Effector memory CD4-positive, alpha-beta T cell (primary cell): ENCODE results near the gene ATP5PD.

ENCODE experiments used
- DNase-seq, 3 donors: peaks; one replicate each; pipeline ENCODE4 v3.0.0-alpha.2; 2020
- H3K27ac ChIP-seq: 2 replicates; pipeline ENCODE4 v1.7.0; 2013; ENCODE audit warnings: mild to moderate bottlenecking, low read length, moderate library complexity; ENCODE audit not compliant: insufficient read depth, poor library complexity, severe bottlenecking
- H3K27me3 ChIP-seq: replicated peaks from 2 replicates; pipeline ENCODE4 v1.7.0; 2013; ENCODE audit warnings: mild to moderate bottlenecking, low read length; ENCODE audit not compliant: insufficient read depth, control insufficient read depth, poor library complexity, severe bottlenecking
- H3K36me3 ChIP-seq: 2 replicates; pipeline ENCODE4 v1.7.0; 2013; ENCODE audit warnings: mild to moderate bottlenecking, low read length, moderate library complexity; ENCODE audit not compliant: control insufficient read depth, insufficient read depth
- H3K4me1 ChIP-seq: 2 replicates; pipeline ENCODE4 v1.7.0; 2013; ENCODE audit warnings: low read length, mild to moderate bottlenecking; ENCODE audit not compliant: control insufficient read depth, insufficient read depth, poor library complexity, severe bottlenecking
- H3K4me3 ChIP-seq: 2 replicates; pipeline ENCODE4 v1.7.0; 2013; ENCODE audit warnings: low read length, low read depth, mild to moderate bottlenecking; ENCODE audit not compliant: insufficient read depth, poor library complexity, severe bottlenecking
- H3K9me3 ChIP-seq: 2 replicates; pipeline ENCODE4 v1.7.0; 2013; ENCODE audit warnings: mild to moderate bottlenecking, low read length, moderate library complexity; ENCODE audit not compliant: control insufficient read depth

Gene ATP5PD

DNA sequence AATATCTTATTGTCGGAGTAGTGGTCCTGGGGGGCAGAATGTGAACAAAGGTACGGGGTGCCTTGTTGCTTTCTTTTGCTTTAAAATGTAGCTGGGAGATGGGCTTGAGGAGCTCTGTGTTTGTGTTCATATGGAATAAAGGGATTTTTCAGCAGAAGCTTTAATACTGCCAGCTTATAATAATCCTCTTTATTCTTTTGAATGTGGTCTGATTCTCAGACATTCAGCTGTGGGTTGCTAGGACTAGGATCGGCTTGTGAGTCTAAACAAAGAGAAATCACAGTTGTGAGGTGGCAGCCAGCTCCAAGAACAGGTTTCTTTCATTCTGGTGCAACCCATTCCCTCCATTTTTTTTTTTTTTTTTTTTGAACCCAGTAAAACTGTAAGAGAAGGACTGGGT lies 27.1 kb downstream of the ATP5PD start:
- H3K27me3 ChIP-seq: no peaks in the 10 kb centered on the region
- no peak for DNase-seq
- no peak overlapping the region for H3K27ac ChIP-seq
- peaks cover 52% of the 10 kb centered on the region for H3K36me3 ChIP-seq
- H3K4me3 ChIP-seq: no peak overlapping the region
- H3K4me1 ChIP-seq: no peaks in the 10 kb centered on the region
- H3K9me3 ChIP-seq: no peaks in the 10 kb centered on the region

DNA sequence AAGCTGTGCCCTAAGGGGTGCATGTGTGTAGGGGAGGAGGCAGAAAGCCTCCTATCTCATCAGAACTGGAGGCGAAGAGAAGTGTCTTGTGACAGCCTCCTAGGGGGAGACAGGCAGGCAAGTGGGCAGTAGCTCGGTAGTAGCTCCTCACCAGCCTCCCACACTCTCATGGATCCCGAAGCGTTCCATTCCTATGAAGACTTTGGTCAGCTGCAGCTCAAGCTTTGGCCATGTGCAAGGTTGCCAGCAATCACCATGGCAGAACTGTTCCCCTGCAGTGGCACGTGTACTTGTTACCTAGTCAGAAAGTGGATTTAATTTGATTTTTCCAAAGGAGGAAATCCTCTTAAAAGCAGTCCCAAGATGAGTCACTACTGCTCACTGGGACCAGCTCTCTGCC lies 27.6 kb downstream of the ATP5PD start:
- DNase-seq: no peak
- no peak overlapping the region for H3K27ac ChIP-seq
- no peaks in the 10 kb centered on the region for H3K4me1 ChIP-seq
- peaks cover 52% of the 10 kb centered on the region for H3K36me3 ChIP-seq
- H3K27me3 ChIP-seq: no peaks in the 10 kb centered on the region
- no peaks in the 10 kb centered on the region for H3K9me3 ChIP-seq
- no peak overlapping the region for H3K4me3 ChIP-seq

DNA sequence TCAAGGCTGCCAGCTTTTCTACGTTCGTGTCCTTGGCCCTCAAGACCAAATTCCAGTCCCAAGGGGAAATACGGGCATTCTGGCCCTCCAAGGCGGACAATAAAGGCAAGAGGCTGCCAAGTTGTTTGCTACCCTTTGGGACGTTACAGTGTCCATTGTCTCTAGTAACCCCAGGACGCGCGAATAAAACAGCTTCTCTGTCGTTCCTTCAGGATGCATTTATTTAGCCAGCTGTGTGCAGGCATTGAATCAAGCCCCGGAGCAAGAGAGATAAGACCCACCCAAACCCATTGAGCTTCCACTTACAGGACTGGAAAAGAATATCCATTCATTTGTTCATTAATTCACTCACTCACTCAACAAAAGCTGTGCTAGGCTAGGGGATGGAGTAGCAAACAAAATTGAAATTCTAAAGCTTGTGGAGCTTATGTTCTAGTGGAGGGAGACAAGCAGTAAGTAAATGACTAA lies 33.6 kb downstream of the ATP5PD start:
- Histone ChIP-seq H3K4me1 (peaks cover 14% of the 10 kb centered on the region), H3K27me3 (no peaks in the 10 kb centered on the region), H3K4me3 (peak overlapping the region; percentile 91), H3K27ac (peak overlapping the region; percentile 75), H3K36me3 (peaks cover 12% of the 10 kb centered on the region), H3K9me3 (no peaks in the 10 kb centered on the region)
- DNase-seq: no peak

DNA sequence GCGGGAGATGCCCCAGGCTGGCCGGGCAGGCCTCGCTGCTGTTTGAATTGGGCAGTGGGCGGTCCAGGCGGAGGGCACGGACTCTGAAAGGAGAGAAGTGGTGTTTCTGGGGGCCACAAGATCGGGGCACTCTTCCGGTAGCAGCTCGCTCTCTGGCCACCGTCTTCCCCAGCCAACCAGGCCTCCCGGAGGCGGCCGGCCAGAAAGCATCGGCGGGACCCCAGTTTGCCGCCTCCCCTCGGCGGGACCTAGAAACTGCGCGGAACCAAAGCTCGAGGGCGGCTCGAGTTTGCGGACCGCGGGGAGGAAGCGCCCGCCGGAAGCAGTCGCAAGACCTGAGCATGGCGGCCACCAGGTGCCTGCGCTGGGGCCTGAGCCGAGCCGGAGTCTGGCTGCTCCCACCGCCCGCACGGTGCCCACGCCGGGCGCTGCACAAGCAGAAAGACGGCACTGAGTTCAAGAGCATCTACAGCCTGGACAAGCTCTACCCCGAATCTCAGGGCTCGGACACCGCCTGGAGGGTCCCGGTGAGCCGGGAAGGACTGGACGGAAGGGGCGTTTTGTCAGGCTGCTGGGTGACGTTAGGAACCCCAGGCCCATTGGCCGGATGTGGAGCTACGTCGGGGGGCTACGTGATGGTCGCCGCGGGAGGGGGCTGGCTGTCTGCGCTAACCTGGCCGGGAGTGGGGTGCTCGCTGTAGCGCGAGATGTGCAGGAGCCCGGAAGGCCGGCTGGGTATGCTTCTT lies 34.2 kb downstream of the ATP5PD start, which contains the start of gene MRPL58:
TSS of gene MRPL58 (plus strand) at position 325 of the 746 bp plus-strand sequence. CDS start at position 342, 17 bp downstream.
- Histone ChIP-seq H3K9me3 (no peaks in the 10 kb centered on the region), H3K36me3 (peaks cover 10% of the 10 kb centered on the region), H3K4me1 (peaks cover 14% of the 10 kb centered on the region), H3K4me3 (peak within 1 kb of the TSS; percentile 91), H3K27me3 (no peaks in the 10 kb centered on the region), H3K27ac (peak within 1 kb of the TSS; percentile 75)
- peak; percentile 53 to 66 (median 62) for DNase-seq

DNA sequence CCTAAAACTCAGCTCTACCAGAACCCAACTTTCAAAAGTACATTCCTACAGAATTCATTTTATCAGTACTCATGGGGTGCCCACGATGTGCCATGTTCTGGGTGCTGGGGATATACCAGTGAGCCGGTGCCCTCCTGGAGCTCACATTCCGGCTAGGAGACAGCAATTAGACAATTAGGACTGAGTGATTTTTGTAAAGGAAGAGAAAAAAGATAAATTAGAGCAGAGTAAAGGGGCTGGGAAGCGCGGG lies 34.7 kb downstream of the ATP5PD start:
- Histone ChIP-seq H3K4me3 (peak overlapping the region; percentile 91), H3K36me3 (peaks cover 10% of the 10 kb centered on the region), H3K9me3 (no peaks in the 10 kb centered on the region), H3K27me3 (no peaks in the 10 kb centered on the region), H3K27ac (peak overlapping the region; percentile 75), H3K4me1 (peaks cover 14% of the 10 kb centered on the region)
- DNase-seq: no peak

DNA sequence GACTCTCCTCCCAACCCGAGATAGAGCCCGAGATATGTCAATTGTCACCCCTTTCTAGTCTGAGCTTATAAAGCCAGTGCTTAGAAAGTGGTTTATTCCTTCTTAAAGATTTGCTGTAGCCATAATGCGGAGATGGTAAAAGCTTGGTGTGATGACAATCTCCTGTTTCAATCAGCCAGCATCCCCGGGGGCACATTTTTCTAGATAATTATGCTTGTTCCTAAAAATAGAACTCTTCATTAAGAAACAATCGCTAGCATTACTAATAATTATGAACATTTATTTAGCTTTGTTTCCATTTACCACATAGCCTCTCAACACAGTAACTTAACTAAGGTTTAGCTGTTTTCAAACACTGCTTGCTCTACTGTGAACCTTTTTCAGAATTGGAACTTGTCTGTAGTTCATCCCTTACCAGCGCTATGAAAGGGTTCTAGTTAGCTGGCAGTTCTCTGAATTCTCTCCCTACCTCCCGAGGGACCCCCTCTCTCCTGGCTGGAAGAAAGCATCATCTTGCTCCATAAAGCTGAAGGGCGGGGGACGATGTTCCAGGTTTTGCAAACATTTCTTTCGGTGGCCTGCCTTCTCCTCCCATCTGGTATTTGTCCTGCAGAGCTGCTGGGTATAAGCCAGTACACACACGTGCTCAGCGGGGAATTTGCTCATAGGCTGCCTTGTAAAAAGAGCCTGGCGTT lies 35.2 kb downstream of the ATP5PD start:
- H3K27ac ChIP-seq: peak overlapping the region; percentile 75
- DNase-seq: no peak
- no peaks in the 10 kb centered on the region for H3K9me3 ChIP-seq
- no peaks in the 10 kb centered on the region for H3K27me3 ChIP-seq
- peak overlapping the region; percentile 91 for H3K4me3 ChIP-seq
- H3K4me1 ChIP-seq: peaks cover 14% of the 10 kb centered on the region
- peaks cover 5% of the 10 kb centered on the region for H3K36me3 ChIP-seq

DNA sequence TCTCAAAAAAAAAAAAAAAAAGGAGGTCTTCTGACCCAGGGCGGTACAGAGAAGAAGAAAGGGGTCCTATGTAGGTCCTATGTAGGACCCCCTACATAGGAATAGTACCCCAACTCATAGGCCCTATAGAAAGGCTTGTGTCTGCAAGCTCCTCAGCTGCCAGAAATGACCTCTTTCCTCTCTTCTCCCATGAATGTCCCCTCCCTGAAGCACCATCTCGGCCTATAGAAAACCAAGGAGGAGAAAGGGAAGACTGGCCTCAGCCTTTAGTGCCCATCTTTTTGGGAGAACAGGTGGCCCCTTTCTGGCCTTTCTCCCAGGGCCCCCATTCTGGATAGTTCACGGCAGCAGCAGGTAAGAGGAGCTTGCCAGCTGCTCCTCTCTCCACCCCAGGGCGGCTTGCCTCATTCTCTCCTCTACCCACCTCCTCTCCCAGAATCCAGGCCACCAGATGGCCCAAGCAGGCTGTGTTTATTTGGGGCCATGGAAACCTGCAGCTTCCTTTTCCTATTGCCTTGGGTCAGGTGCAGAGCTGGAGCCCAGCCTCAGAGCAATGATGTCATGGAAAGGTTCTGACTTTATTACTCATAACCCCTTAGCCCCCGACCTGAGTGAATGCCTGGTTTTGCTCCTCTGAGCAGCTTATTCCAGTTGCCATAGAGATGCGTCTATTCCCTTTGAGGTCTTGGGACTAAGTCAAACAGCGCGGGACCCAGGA lies 35.9 kb downstream of the ATP5PD start:
- Histone ChIP-seq H3K27ac (no peak overlapping the region), H3K4me3 (no peak overlapping the region), H3K9me3 (no peaks in the 10 kb centered on the region), H3K4me1 (peaks cover 14% of the 10 kb centered on the region), H3K27me3 (no peaks in the 10 kb centered on the region), H3K36me3 (no peaks in the 10 kb centered on the region)
- no peak for DNase-seq

DNA sequence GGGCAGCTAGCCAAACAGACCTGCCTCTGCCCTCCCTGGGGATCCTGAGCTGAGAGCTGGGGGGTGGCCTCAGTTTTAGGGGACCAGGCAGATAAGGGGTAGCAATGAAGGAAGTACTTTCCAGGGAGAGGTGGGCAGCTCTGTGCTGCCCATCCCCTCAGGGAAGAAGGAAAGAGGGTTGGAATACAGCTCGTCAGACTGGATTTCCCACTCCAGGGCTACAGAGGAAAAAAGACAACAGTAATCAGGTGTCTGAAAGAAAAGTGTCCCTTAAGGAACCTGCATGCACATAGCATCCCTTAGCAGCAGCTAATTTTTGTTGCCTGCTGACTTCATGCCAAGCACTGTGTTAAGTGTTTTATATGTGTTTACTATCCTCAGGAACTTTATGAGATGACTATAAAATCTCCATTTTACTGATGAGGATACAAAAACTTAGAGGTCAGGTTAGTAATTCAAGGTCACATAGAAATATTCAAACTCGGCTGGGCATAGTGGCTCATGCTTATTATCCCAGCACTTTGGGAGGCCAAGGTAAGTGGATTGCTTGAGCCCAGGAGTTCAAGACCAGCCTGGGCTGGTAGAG lies 37.5 kb downstream of the ATP5PD start:
- Histone ChIP-seq H3K36me3 (no peaks in the 10 kb centered on the region), H3K4me3 (no peak overlapping the region), H3K27me3 (no peaks in the 10 kb centered on the region), H3K4me1 (peaks cover 14% of the 10 kb centered on the region), H3K27ac (no peak overlapping the region), H3K9me3 (no peaks in the 10 kb centered on the region)
- no peak for DNase-seq

DNA sequence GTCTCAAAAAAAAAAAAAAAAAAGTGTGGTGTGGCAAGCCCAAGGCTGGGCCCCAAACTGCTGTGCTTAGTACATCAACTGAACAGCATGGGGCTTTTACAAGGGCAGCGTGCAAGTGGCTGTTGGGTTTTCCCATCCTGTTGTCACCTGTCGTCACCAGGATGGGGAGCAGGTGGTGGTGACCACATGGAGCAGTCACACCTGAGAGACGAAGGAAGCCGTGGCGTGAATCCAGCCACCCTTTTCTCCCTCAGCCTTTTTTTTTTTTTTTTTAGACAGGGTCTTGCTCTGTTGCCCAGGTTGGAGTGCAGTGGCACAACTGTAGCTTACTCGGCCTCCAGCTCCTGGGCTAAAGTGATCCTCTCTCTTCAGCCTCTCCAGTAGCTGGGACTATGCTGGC lies 38.4 kb downstream of the ATP5PD start:
- DNase-seq: no peak
- no peak overlapping the region for H3K27ac ChIP-seq
- no peaks in the 10 kb centered on the region for H3K27me3 ChIP-seq
- peaks cover 10% of the 10 kb centered on the region for H3K4me1 ChIP-seq
- H3K9me3 ChIP-seq: no peaks in the 10 kb centered on the region
- no peak overlapping the region for H3K4me3 ChIP-seq
- no peaks in the 10 kb centered on the region for H3K36me3 ChIP-seq
